PC-3 (cell line): ENCODE results near the gene VPS33B. TPM values are rescaled to one million over a fixed set of nuclear protein-coding genes. Genes with fewer than 3 reads are reported as not detected.

Experiments used
- ATAC-seq: fragments of 200-7000 bp; cut with Tn5 transposase; 2 replicates; pipeline ENCODE4 v1.9.1; 2020; ENCODE audit warnings: mild to moderate bottlenecking, moderate library complexity
- BruUV-seq: library from RNA; stranded (reverse); fragments of 400-500 nt; replicated peaks from 2 replicates; lab custom pipeline; 2021; lab: Mats Ljungman, UMichigan
- CTCF ChIA-PET: fragments of 300-600 bp; sonication (Branson Sonifier 250); formaldehyde crosslinking; loops from one replicate; lab custom pipeline; 2022; ENCODE audit warnings: antibody characterized with exemption; lab: Charles Lee
- POLR2A ChIA-PET: fragments of 300-600 bp; sonication (Branson Sonifier 250); formaldehyde crosslinking; loops from one replicate; lab custom pipeline; 2022; ENCODE audit warnings: antibody characterized with exemption; ENCODE audit not compliant: unreplicated experiment; lab: Charles Lee
- DNase-seq: peaks from one replicate; pipeline ENCODE4 v3.0.0-alpha.2; 2015
- H2AFZ ChIP-seq: fragments of 300-600 bp; sonication (generic); 2 replicates; pipeline ENCODE4 v1.6.0; 2016; ENCODE audit warnings: antibody characterized with exemption, low read length
- H3F3A ChIP-seq: fragments of 300-600 bp; sonication (generic); one replicate; pipeline ENCODE4 v1.6.0; 2017; ENCODE audit warnings: antibody characterized with exemption, low read length, control low read depth, mild to moderate bottlenecking; ENCODE audit not compliant: unreplicated experiment
- H3K27ac ChIP-seq: fragments of 300-600 bp; sonication (generic); 2 replicates; pipeline ENCODE4 v1.5.1; 2016; ENCODE audit warnings: mild to moderate bottlenecking, low read length
- H3K27me3 ChIP-seq: fragments of 300-600 bp; sonication (generic); 2 replicates; pipeline ENCODE4 v1.6.1; 2016; ENCODE audit warnings: low read length, mixed read lengths
- H3K36me3 ChIP-seq: fragments of 300-600 bp; sonication (generic); 2 replicates; pipeline ENCODE4 v1.6.1; 2016; ENCODE audit warnings: low read depth, mixed run types, low read length, mixed read lengths
- H3K4me1 ChIP-seq: fragments of 300-600 bp; sonication (generic); 2 replicates; pipeline ENCODE4 v1.5.1; 2016; ENCODE audit warnings: low read length; ENCODE audit not compliant: insufficient read depth
- H3K4me2 ChIP-seq: fragments of 300-600 bp; sonication (generic); 2 replicates; pipeline ENCODE4 v1.6.0; 2016; ENCODE audit warnings: low read length
- H3K4me3 ChIP-seq: fragments of 300-600 bp; sonication (generic); 2 replicates; pipeline ENCODE4 v1.5.1; 2016; ENCODE audit warnings: mild to moderate bottlenecking, low read length, mixed read lengths
- H3K79me2 ChIP-seq: fragments of 300-600 bp; sonication (generic); 2 replicates; pipeline ENCODE4 v1.6.1; 2017; ENCODE audit warnings: low read length, mixed read lengths
- H3K9ac ChIP-seq: fragments of 300-600 bp; sonication (generic); 2 replicates; pipeline ENCODE4 v1.6.0; 2016; ENCODE audit warnings: mild to moderate bottlenecking, low read length
- H3K9me2 ChIP-seq: fragments of 300-600 bp; sonication (generic); replicated peaks from 2 replicates; pipeline ENCODE4 v1.6.1; 2016; ENCODE audit warnings: mixed run types, low read length, mixed read lengths
- H3K9me3 ChIP-seq: fragments of 300-600 bp; sonication (generic); 2 replicates; pipeline ENCODE4 v1.6.1; 2016; ENCODE audit warnings: low read length, mixed read lengths
- H4K20me1 ChIP-seq: fragments of 300-600 bp; sonication (generic); 2 replicates; pipeline ENCODE4 v1.6.1; 2016; ENCODE audit warnings: low read length, mixed read lengths
- CTCF ChIP-seq: fragments of 300-600 bp; sonication (generic); conservative IDR thresholded peaks from 2 replicates; pipeline ENCODE4 v1.5.1; 2017; ENCODE audit warnings: antibody characterized with exemption, low read depth, mild to moderate bottlenecking, low read length
- EZH2 ChIP-seq: fragments of 300-600 bp; sonication (generic); IDR thresholded peaks from one replicate; pipeline ENCODE4 v1.6.1; 2017; ENCODE audit warnings: antibody characterized with exemption, mild to moderate bottlenecking, low read length; ENCODE audit not compliant: unreplicated experiment
- EZH2phosphoT487 ChIP-seq: fragments of 300-600 bp; sonication (generic); IDR thresholded peaks from 2 replicates; pipeline ENCODE4 v1.6.1; 2018; ENCODE audit warnings: mild to moderate bottlenecking, antibody characterized with exemption, low read length, borderline replicate concordance
- intact Hi-C: fragments of 100-400 bp; cut with micrococcal nuclease; formaldehyde crosslinking; loops from 2 replicates; pipeline ENCODE4 v1.9.0; 2023
- total RNA-seq: library from RNA; depleted of rRNA; stranded (reverse); fragments of >200 nt; gene quantifications from 2 replicates; pipeline ENCODE4 v1.2.3, GENCODE V29; 2014

VPS33B gene
- total RNA-seq, 1 experiment from 2014 or later, result 8.0 TPM

DNA sequence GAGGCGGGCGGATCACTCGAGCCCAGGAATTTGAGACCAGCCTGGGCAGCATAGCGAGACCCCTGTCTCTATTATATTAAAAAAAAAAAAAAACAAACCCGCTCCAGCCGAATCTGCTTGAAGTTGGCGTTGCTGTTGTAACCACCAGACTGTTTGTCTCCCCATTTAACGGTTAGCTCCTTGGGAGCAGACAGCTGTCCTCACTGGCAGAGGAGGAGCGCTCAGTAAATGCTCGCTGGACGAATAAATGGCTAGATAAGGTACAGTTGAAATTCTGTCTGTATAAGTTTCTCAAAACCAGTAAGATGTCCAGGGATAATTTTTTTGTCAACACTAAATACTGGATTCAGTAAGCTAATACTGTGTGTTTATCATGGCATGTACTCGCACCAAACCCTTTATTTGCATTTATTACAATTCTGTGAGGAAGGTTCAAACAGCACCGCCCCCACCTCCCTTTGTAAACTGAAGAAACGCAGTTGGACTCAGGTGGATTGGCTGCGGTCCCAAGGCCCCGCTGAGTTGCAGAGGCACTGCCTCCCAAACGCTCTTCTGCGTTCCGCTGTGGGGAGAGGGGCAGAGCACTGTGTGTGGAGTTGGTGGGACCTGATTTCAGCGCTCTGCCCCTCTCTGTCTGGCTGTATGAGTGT is 66.6 kb downstream of the VPS33B start:
- Histone ChIP-seq H3K4me1 (peaks cover 19% of the 10 kb centered on the region), H3F3A (no peaks in the 10 kb centered on the region), H3K9me2 (no peaks in the 10 kb centered on the region), H3K9me3 (no peaks in the 10 kb centered on the region), H3K9ac (peak overlapping the region; percentile 83), H3K27ac (peak overlapping the region; percentile 86; the same call in 1 of the 2 replicates), H2AFZ (peak overlapping the region; percentile 67), H3K4me3 (peak overlapping the region; percentile 77), H3K27me3 (no peaks in the 10 kb centered on the region), H3K79me2 (peaks cover 10% of the 10 kb centered on the region), H3K4me2 (peak overlapping the region; percentile 82), H4K20me1 (no peaks in the 10 kb centered on the region), H3K36me3 (peaks cover 6% of the 10 kb centered on the region)
- intact Hi-C loops, result loop anchor here (1.0 to 5.0 kb wide), 4 partner anchors 37 to 94 kb away; partner anchors contain the start of genes PRC1 and VPS33B
- no peak for TF ChIP-seq EZH2phosphoT487
- no peak for TF ChIP-seq CTCF
- DNase-seq (peak; percentile 51), ATAC-seq (peak; percentile 3)
- CTCF ChIA-PET, result interaction anchor here (0.6 to 0.7 kb wide), 3 partner anchors 10 to 436 kb away, joined by 3 to 4 read pairs (median 3); no protein-coding TSS in a partner anchor
- POLR2A ChIA-PET, result no interaction called here
- no TSS peak for BruUV-seq

DNA sequence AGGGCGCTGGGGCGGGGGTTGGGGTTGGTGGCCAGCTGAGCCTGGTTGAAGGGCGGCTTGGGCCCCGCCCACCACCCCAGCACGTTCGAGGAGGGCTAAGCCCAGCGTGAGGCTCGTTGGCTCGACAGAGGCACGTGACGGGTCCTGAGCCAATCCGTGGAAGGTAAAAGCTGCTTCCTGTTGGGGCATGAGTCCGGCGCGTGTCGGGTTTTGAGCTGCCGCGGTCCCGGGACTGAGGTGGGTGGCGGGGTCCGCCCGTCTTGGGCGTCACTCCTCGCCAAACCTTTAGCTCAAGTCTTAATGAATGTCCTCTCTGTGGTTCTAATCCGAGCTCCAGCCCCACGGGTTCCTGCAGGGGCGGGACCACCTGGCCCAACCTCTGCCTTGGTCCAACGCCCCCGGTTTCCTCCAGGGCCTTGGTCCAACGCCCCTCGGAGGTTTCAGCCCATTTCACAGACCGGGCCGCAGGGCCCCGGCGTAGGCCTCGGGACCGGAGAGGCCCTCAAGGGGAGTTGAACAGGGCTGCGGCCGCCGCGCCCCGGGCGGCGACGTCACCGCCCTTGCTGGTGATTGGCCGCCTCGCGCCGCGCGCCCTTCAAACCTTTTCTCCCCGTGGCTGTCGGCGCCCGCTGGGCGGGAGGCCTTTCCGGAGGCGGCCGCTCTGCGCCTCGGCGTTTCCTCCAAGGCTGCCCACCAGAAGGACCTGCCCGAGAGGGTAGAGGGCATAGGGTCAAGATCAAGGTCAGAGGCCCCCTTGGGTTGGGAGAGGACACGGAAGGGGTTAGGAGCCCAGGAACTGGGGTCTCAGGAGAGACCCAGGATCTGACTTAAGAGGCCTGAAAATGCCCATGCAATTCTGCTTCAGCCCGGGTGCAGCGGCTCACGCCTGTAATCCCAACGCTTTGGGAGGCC is 67.4 kb downstream of the VPS33B start, which contains the start of gene RCCD1:
TSS of gene RCCD1 (plus strand) at position 173 of the 912 bp plus-strand sequence. CDS start 1,851 bp downstream, outside the sequence.
- Histone ChIP-seq H3K79me2 (peaks cover 10% of the 10 kb centered on the region), H2AFZ (peak within 1 kb of the TSS; percentile 91), H3F3A (no peaks in the 10 kb centered on the region), H4K20me1 (no peaks in the 10 kb centered on the region), H3K4me2 (peak within 1 kb of the TSS; percentile 82), H3K36me3 (peaks cover 14% of the 10 kb centered on the region), H3K9ac (peak within 1 kb of the TSS; percentile 83), H3K9me2 (no peaks in the 10 kb centered on the region), H3K9me3 (no peaks in the 10 kb centered on the region), H3K27me3 (no peaks in the 10 kb centered on the region), H3K4me1 (peaks cover 21% of the 10 kb centered on the region), H3K27ac (peak within 1 kb of the TSS; percentile 86), H3K4me3 (peak within 1 kb of the TSS; percentile 77)
- CTCF ChIA-PET, result no interaction called here
- TF ChIP-seq CTCF (no peak), EZH2phosphoT487 (no peak), EZH2 (no peak)
- peak; percentile 83 for DNase-seq
- BruUV-seq, result TSS peak; percentile 14
- POLR2A ChIA-PET, result no interaction called here
- intact Hi-C loops, result loop anchor here (5.0 kb wide), 2 partner anchors 37 to 67 kb away; partner anchors contain the start of genes PRC1 and VPS33B
- peak; percentile 47 for ATAC-seq
